ENCODE results near the gene KRTAP2-3.
"Not testable (repeated sequence)": the region's sequence is repeated elsewhere in the genome, so short reads cannot be mapped to it uniquely, and the experiment has no call there.

KRTAP2-3 gene

DNA sequence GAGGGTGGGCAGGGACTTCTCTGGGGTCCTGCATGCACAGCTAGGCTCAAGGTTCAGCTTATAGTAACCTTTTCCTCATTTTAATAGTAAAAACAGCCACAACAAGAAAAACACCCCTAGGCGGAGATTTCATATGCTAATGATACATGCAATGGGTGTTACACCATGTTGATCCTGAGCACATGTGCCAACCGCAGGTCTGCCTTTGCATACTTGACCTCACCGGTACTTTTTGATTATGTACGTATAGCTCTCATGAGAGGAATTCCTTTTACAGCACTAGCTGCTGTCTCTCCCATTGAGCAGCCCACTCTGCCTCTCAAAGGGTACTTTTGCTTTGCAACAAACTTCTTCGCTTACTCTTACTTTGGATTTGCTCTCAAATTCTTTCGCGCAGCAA lies 36.1 kb upstream of the KRTAP2-3 start:
- no peak overlapping the region for H3K4me3 ChIP-seq (ENCODE audit: low read length)
- no peaks in the 10 kb centered on the region for H3K79me1 ChIP-seq (ENCODE audit: low read length)
- H3K36me3 ChIP-seq (ENCODE audit: control insufficient read depth, insufficient read depth, low read length): no peaks in the 10 kb centered on the region
- no peak overlapping the region for H4K8ac ChIP-seq (ENCODE audit: low read depth, low read length)
- H4K5ac ChIP-seq (ENCODE audit: low read length): no peak overlapping the region
- no peak overlapping the region for H3K27ac ChIP-seq (ENCODE audit: low read depth, low read length)
- H2AK5ac ChIP-seq (ENCODE audit: low read length): no peak overlapping the region
- no CpG with 5 or more reads among the region's 7 CpGs for WGBS (ENCODE audit: extremely low coverage, insufficient coverage, low lambda C conversion rate)
- H3K79me2 ChIP-seq (ENCODE audit: control insufficient read depth, insufficient read depth, low read length): no peaks in the 10 kb centered on the region
- H3K27me3 ChIP-seq (ENCODE audit: insufficient read depth, low read length, poor library complexity): no peaks in the 10 kb centered on the region
- H2BK5ac ChIP-seq (ENCODE audit: low read length): no peak overlapping the region
- no peak overlapping the region for H3K23ac ChIP-seq (ENCODE audit: low read length)
- no peak overlapping the region for H2BK15ac ChIP-seq (replicated peaks; ENCODE audit: low read depth)
- H3K9ac ChIP-seq (ENCODE audit: low read length): no peak overlapping the region
- no peak overlapping the region for H3K56ac ChIP-seq (ENCODE audit: low read length)
- DNase-seq: no peak
- H3K4me1 ChIP-seq (ENCODE audit: control insufficient read depth, low read depth, low read length): no peaks in the 10 kb centered on the region
- H3K18ac ChIP-seq (ENCODE audit: low read length): no peak overlapping the region
- no peak overlapping the region for H3K4me2 ChIP-seq (ENCODE audit: low read length)
- no peak overlapping the region for H3K4ac ChIP-seq (ENCODE audit: low read depth, low read length)
- H2BK120ac ChIP-seq (ENCODE audit: low read depth, low read length): no peak overlapping the region

DNA sequence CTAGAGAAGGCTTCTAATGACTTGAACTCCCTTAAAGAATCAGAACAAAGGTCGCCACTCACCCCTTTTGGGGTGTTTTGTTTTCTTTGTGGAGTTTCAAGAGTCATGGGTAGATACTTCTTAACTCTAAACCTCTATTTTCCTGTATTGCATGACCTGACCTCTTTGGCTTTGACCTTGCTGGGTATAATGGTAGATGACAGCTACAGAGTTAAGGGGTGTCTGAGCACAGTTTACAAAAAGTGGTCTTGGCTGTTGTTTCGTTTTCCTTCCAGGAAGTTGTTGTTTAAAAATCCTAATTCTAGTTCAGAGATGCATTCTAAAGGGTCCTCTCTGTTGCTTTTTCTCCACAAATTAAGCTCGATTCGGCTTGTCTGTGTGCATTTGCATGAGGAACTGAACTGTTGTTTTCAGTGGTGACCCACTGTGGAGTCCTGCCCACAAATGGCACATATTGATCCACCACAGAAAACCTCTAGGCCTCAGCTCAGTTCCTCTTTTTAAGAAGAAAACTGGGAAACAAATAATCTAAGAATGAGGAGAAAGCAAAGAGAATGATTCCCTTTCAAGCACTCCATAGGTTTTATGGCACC lies 28.9 kb upstream of the KRTAP2-3 start:
- not testable (repeated sequence) for H3K18ac ChIP-seq (ENCODE audit: low read length); H3K36me3 ChIP-seq (ENCODE audit: control insufficient read depth, insufficient read depth, low read length); H3K23ac ChIP-seq (ENCODE audit: low read length); H3K56ac ChIP-seq (ENCODE audit: low read length); H3K79me2 ChIP-seq (ENCODE audit: control insufficient read depth, insufficient read depth, low read length); H4K8ac ChIP-seq (ENCODE audit: low read depth, low read length); H3K4me2 ChIP-seq (ENCODE audit: low read length); H3K27ac ChIP-seq (ENCODE audit: low read depth, low read length); DNase-seq; H2BK15ac ChIP-seq (replicated peaks; ENCODE audit: low read depth); H3K4me1 ChIP-seq (ENCODE audit: control insufficient read depth, low read depth, low read length); H3K9ac ChIP-seq (ENCODE audit: low read length); H2BK120ac ChIP-seq (ENCODE audit: low read depth, low read length); H3K4ac ChIP-seq (ENCODE audit: low read depth, low read length); H2BK5ac ChIP-seq (ENCODE audit: low read length); H3K4me3 ChIP-seq (ENCODE audit: low read length); H3K27me3 ChIP-seq (ENCODE audit: insufficient read depth, low read length, poor library complexity); H3K79me1 ChIP-seq (ENCODE audit: low read length); H4K5ac ChIP-seq (ENCODE audit: low read length); H2AK5ac ChIP-seq (ENCODE audit: low read length)
- no CpG with 5 or more reads among the region's 4 CpGs for WGBS (ENCODE audit: extremely low coverage, insufficient coverage, low lambda C conversion rate)

DNA sequence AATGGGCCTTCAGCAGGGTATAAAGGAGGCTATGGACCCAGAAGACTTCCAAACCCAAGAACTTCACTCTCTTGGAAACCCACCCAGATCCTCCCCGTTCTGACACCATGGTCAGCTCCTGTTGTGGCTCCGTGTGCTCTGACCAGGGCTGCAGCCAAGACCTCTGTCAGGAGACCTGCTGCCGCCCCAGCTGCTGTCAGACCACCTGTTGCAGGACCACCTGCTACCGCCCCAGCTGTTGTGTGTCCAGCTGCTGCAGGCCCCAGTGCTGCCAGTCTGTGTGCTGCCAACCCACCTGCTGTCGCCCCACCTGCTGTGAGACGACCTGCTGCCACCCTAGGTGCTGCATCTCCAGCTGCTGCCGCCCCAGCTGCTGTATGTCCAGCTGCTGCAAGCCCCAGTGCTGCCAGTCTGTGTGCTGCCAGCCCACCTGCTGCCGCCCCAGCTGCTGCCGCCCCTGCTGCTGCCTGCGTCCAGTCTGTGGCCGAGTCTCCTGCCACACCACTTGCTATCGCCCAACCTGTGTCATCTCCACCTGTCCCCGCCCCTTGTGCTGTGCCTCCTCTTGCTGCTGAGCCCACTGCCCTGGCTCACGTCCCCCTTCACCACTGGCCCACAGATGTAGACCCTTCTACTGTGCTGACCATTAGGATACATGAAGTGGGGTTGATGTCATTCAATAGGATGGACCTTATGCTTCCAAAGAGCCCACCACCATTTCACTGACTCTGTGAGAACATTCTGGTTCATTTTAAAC lies 24.4 kb upstream of the KRTAP2-3 start, which contains the start of gene KRTAP4-7:
Gene KRTAP4-7 (plus strand): TSS at position 51 of the 757 bp plus-strand sequence. CDS start 57 bp downstream, at position 108.
- not testable (repeated sequence) for DNase-seq; H3K4me3 ChIP-seq (ENCODE audit: low read length); H3K4ac ChIP-seq (ENCODE audit: low read depth, low read length); H3K23ac ChIP-seq (ENCODE audit: low read length); H3K9ac ChIP-seq (ENCODE audit: low read length); H2BK5ac ChIP-seq (ENCODE audit: low read length); H3K27ac ChIP-seq (ENCODE audit: low read depth, low read length); H2BK15ac ChIP-seq (replicated peaks; ENCODE audit: low read depth); H3K4me1 ChIP-seq (ENCODE audit: control insufficient read depth, low read depth, low read length); H3K79me2 ChIP-seq (ENCODE audit: control insufficient read depth, insufficient read depth, low read length); H2AK5ac ChIP-seq (ENCODE audit: low read length); H3K36me3 ChIP-seq (ENCODE audit: control insufficient read depth, insufficient read depth, low read length); H4K8ac ChIP-seq (ENCODE audit: low read depth, low read length); H3K4me2 ChIP-seq (ENCODE audit: low read length); H3K27me3 ChIP-seq (ENCODE audit: insufficient read depth, low read length, poor library complexity); H4K5ac ChIP-seq (ENCODE audit: low read length); H3K56ac ChIP-seq (ENCODE audit: low read length); H3K79me1 ChIP-seq (ENCODE audit: low read length); H3K18ac ChIP-seq (ENCODE audit: low read length); H2BK120ac ChIP-seq (ENCODE audit: low read depth, low read length)
- no CpG with 5 or more reads among the region's 14 CpGs for WGBS (ENCODE audit: extremely low coverage, insufficient coverage, low lambda C conversion rate)

DNA sequence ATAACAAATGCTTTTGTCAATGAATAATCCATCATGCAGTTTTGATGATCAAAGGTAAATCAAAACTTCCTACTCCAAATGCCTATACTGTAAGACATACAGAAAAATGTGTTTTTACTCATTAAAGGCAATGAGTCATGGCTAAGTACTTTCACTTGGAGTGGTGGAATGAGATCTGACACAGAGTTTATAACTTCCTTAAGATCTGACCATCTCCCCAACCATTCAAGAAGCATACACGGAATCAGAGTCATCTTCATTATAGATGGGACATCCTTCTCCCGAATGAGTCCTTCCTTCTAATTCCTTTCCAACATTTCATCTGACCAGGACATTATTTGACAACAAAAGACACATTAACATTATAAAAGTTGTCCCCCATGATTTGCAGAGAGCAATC lies 23.5 kb upstream of the KRTAP2-3 start:
- WGBS (ENCODE audit: extremely low coverage, insufficient coverage, low lambda C conversion rate): no CpG with 5 or more reads among the region's 2 CpGs
- H3K36me3 ChIP-seq (ENCODE audit: control insufficient read depth, insufficient read depth, low read length); DNase-seq: not testable (repeated sequence)

DNA sequence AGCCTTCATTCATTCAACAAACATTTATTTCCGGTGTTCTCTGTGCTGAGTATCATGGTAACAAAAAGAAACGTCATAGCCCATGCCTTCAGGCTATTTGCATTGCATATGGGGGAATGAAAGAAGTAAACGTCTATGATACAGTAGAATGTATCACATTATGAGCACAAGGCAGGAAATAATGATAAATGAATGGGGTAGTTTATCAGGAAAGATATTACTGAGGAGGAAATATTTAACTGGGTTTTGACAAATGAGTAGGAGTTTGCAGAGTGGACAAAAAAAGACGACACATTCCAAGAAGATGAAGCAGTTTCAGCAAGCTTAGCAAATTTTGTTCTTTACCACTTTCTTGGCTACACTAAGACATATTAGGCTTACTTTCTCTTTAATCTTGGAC lies 22.7 kb upstream of the KRTAP2-3 start:
- H3K27me3 ChIP-seq (ENCODE audit: insufficient read depth, low read length, poor library complexity): no peaks in the 10 kb centered on the region
- no peak overlapping the region for H3K56ac ChIP-seq (ENCODE audit: low read length)
- no peaks in the 10 kb centered on the region for H3K36me3 ChIP-seq (ENCODE audit: control insufficient read depth, insufficient read depth, low read length)
- WGBS (ENCODE audit: extremely low coverage, insufficient coverage, low lambda C conversion rate): no CpG with 5 or more reads among the region's 4 CpGs
- H3K4me3 ChIP-seq (ENCODE audit: low read length): no peak overlapping the region
- no peak overlapping the region for H3K27ac ChIP-seq (ENCODE audit: low read depth, low read length)
- H3K79me1 ChIP-seq (ENCODE audit: low read length): no peaks in the 10 kb centered on the region
- no peak overlapping the region for H3K4ac ChIP-seq (ENCODE audit: low read depth, low read length)
- H3K18ac ChIP-seq (ENCODE audit: low read length): no peak overlapping the region
- H2BK5ac ChIP-seq (ENCODE audit: low read length): no peak overlapping the region
- DNase-seq: no peak
- H3K4me1 ChIP-seq (ENCODE audit: control insufficient read depth, low read depth, low read length): no peaks in the 10 kb centered on the region
- no peak overlapping the region for H4K8ac ChIP-seq (ENCODE audit: low read depth, low read length)
- no peak overlapping the region for H2AK5ac ChIP-seq (ENCODE audit: low read length)
- no peak overlapping the region for H2BK120ac ChIP-seq (ENCODE audit: low read depth, low read length)
- H3K9ac ChIP-seq (ENCODE audit: low read length): no peak overlapping the region
- H4K5ac ChIP-seq (ENCODE audit: low read length): no peak overlapping the region
- H3K79me2 ChIP-seq (ENCODE audit: control insufficient read depth, insufficient read depth, low read length): no peaks in the 10 kb centered on the region
- no peak overlapping the region for H3K4me2 ChIP-seq (ENCODE audit: low read length)
- no peak overlapping the region for H3K23ac ChIP-seq (ENCODE audit: low read length)
- H2BK15ac ChIP-seq (replicated peaks; ENCODE audit: low read depth): no peak overlapping the region

More for the DNA sequence above, 23.5 kb upstream of the KRTAP2-3 start:
- not testable (repeated sequence) for H3K4ac ChIP-seq (ENCODE audit: low read depth, low read length); H3K4me2 ChIP-seq (ENCODE audit: low read length); H3K4me1 ChIP-seq (ENCODE audit: control insufficient read depth, low read depth, low read length); H2BK15ac ChIP-seq (replicated peaks; ENCODE audit: low read depth); H3K4me3 ChIP-seq (ENCODE audit: low read length); H2AK5ac ChIP-seq (ENCODE audit: low read length); H3K23ac ChIP-seq (ENCODE audit: low read length); H3K18ac ChIP-seq (ENCODE audit: low read length); H3K27me3 ChIP-seq (ENCODE audit: insufficient read depth, low read length, poor library complexity); H4K5ac ChIP-seq (ENCODE audit: low read length); H3K79me1 ChIP-seq (ENCODE audit: low read length); H4K8ac ChIP-seq (ENCODE audit: low read depth, low read length); H2BK120ac ChIP-seq (ENCODE audit: low read depth, low read length); H3K56ac ChIP-seq (ENCODE audit: low read length); H3K79me2 ChIP-seq (ENCODE audit: control insufficient read depth, insufficient read depth, low read length); H2BK5ac ChIP-seq (ENCODE audit: low read length); H3K27ac ChIP-seq (ENCODE audit: low read depth, low read length); H3K9ac ChIP-seq (ENCODE audit: low read length)

DNA sequence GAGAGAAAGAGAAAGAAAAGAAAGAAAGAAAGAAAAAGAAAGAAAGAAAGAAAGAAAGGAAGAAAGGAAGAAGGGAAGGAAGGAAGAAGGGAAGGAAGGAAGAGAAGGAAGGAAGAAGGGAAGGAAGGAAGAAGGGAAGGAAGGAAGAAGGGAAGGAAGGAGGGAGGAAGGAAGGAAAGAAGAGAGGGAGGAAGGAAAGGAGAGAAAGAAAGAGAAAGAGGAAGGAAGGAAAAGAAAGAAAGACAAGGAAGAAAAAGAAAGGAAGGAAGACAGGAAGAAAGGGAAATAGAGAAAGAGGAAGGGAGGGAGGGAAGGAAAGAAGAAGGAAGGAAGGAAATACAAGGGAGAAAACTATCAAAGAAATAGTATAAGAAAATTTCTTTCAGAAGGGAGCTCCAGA lies 16.9 kb upstream of the KRTAP2-3 start:
- Histone ChIP-seq H4K8ac (ENCODE audit: low read depth, low read length) (no peak overlapping the region), H3K79me1 (ENCODE audit: low read length) (no peaks in the 10 kb centered on the region), H3K79me2 (ENCODE audit: control insufficient read depth, insufficient read depth, low read length) (no peaks in the 10 kb centered on the region), H3K4me2 (ENCODE audit: low read length) (no peak overlapping the region), H3K27me3 (ENCODE audit: insufficient read depth, low read length, poor library complexity) (no peaks in the 10 kb centered on the region), H3K18ac (ENCODE audit: low read length) (no peak overlapping the region), H3K9ac (ENCODE audit: low read length) (no peak overlapping the region), H3K36me3 (ENCODE audit: control insufficient read depth, insufficient read depth, low read length) (no peaks in the 10 kb centered on the region), H2BK5ac (ENCODE audit: low read length) (no peak overlapping the region), H3K56ac (ENCODE audit: low read length) (no peak overlapping the region), H3K27ac (ENCODE audit: low read depth, low read length) (no peak overlapping the region), H3K23ac (ENCODE audit: low read length) (no peak overlapping the region), H3K4me3 (ENCODE audit: low read length) (no peak overlapping the region), H2BK120ac (ENCODE audit: low read depth, low read length) (no peak overlapping the region), H3K4ac (ENCODE audit: low read depth, low read length) (no peak overlapping the region), H2BK15ac (replicated peaks; ENCODE audit: low read depth) (no peak overlapping the region), H3K4me1 (ENCODE audit: control insufficient read depth, low read depth, low read length) (no peaks in the 10 kb centered on the region), H2AK5ac (ENCODE audit: low read length) (no peak overlapping the region), H4K5ac (ENCODE audit: low read length) (no peak overlapping the region)
- no peak for DNase-seq

Measured in mesendoderm (in vitro differentiated cells).